ENCODE results near the gene HMGCL.

Gene HMGCL

DNA sequence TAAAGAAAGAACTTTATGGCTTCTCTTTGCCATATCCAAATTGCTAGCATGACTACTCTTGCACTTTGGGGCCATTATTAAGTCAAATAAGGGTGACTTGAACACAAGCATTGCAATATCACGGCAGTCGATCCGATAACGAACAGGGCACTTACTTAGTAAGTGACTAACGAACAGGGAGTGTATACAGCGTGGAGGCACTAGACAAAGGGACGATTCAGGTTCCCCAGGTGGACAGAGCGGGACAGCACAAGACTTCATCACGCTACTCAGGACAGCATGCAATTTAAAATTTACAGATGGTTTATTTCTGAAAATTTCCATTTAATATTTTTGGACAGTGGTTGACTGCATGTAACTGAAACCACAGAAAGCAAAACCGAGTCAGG lies 52.4 kb downstream of the HMGCL start:
- no peak for DNase-seq

DNA sequence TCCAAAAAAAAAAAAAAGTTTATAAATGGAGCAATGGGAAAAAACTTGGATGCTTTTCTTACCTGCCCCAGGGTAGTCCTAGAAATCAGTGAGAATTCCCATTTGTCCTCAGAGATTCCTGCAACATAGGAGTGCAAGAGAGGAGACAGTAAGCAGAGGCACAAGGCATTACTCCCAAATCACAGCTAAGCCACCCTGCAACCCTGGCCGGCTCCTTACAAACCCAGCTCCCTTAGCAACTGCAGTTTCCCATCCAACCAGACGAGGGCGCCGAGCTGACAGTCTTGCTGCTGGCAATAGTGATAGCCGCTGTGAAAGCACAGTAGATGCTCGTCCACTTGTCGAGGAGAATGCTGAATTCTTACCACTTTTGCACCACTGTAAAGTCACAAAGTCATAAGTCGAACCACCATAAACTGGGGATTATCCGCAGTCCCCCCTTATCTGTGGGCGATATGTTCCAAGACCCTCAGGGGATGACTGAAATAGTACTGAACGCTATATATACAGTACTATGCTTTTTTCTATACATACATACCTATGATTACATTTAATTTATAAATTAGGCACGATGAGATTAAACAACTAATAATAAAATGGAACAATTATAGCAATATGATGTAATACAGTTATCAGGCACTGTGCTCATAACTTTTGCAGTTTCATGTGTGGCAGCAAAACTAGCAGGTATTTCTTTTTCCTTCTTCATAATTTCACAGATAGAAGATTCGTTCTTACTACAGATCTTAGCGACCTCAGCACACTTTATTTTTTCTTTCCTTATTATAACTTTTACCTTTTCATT lies 53.0 kb downstream of the HMGCL start:
- DNase-seq = peak; percentile 86

DNA sequence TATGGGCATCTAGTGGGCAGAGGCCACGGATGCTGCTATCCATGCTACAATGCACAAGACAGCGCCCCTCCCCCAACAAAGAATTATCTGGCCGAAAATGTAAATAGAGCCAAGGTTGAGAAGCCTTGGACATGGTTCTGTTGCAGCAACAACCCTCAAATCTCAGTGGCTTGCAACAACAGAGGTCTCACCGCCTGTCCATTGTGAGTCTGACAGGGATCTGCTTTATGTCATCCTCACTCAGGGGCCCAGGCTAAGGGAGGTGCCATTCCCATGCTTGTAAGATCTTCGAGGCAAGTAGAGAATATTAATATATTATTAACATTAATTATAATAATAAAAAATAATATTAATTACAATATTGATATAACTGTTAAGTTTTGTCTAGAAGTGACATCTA lies 56.5 kb downstream of the HMGCL start:
- DNase-seq = no peak

DNA sequence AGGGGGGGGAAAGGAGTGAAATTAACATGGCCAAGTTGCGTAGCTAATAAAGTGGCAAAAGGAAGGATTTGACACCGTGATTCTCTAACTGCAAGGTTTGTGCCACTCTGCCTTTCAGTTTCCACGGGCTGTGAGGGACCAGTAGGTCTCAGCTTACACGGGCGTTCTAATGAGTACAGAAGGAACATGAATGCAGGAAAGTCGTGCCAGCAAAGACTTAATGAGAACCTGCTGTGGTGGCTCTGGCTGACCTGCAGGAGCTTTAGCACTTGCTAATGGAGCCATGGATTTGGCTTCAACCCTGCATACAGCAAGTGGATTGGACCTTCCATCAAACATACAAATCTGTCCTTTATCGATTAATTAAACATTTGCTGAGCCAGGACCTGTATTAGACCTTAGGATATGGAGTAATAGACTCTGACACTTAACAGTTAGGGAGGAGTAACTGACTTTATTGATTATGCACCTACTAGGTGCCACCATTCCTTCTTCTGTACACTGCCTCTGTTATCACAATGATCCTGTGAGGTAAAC lies 62.1 kb downstream of the HMGCL start:
- no peak for DNase-seq

DNA sequence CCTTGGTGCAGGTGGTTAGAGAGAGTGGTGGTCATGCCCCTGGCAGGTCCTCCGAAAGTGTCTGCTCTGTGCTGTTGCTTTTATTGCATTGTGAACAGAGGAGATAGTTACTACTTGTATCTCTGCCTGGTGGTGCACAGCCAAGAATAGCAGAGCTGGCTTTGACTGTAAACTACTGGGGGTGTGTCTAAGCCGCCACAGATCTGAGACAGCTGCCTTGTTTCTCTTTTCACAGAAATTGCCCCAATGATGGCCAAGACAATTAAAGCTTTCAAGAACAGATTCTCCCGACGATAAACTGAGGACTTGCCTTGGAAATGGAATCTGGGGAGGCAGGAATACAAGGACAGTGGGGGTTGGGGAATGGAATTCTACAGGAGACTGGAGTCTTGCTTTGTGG lies 66.0 kb downstream of the HMGCL start:
- no peak for DNase-seq

DNA sequence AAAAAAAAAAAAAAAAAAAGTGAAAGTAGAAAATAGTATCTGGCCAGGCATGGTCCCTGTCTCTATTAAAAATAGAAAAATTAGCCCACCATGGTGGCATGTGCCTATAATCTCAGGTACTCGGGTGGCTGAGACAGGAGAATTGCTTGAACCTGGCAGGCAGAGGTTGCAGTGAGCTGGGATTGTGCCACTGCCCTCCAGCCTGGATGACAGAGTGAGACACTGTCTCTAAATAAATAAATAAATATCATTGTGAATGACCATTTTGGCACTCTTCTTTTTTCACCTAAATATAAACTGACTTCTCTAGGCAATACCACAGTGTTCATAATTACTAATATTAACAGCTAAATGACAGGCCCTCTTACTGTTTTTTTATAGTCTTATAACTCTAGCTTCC lies 67.4 kb downstream of the HMGCL start:
- no peak for DNase-seq

DNA sequence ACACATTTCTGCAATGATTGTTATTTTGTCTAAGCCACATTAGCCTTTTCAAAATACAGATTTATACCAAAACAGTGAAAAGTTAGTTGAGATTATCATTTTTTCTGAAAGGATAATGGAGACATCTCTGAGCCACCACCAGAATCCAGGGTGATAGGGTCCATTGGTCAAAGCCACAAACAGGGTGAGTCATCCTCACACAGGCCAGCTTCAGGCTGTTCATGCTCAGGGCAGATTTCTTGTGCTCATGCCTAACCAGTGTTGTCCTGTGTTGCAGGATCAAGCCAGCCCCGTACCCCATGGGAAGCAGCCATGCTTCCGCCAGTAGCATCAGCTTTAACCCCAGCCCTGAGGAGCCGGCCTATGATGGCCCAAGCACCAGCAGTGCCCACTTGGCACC lies 68.6 kb downstream of the HMGCL start:
- no peak for DNase-seq

DNA sequence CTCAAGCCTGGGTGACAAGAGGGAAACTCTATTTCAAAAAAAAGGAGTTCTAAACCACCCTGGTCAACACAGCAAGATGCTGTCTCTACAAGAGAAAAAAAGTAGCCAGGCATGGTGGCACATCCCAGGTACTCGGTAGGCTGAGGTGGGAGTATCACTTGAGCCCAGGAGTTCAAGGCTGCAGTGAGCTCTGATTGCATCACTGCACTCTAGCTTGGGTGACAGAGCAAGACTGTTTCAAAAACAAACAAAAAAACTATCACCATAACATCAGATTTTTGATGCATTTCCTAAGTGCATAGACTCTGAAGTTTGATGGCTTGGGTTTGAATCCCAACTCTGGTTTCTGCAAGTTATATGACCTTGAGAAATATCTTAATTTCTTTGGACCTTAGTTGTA lies 72.3 kb downstream of the HMGCL start:
- DNase-seq = no peak
